Measurements from ENCODE around the gene IMP3.

GRCh38 chr15:75622505-75622904 lies 17.5 kb downstream of the IMP3 start:
- no peak for TF ChIP-seq CTCF (conservative IDR thresholded peaks at IDR 0.05; ENCODE audit: low read length)
- TF ChIP-seq EZH2phosphoT487 (IDR thresholded peaks at IDR 0.05; ENCODE audit: borderline replicate concordance, low read depth, low read length) = no peak

Data from OCI-LY7 (cell line).